Kidney (tissue), 14 donors: ENCODE measurements around the gene LGR5. TPM values are rescaled to one million over a fixed set of nuclear protein-coding genes. Genes with fewer than 3 reads are reported as not detected.

Experiments
- DNase-seq, 5 donors: peaks; one replicate each; pipeline ENCODE4 v3.0.0-alpha.2; 2013 to 2020
- FAIRE-seq: peaks from 2 replicates; lab custom pipeline; 2012; peaks lifted over from hg19 to GRCh38; lab: Jason Lieb, UNC
- H3K27ac ChIP-seq, 2 donors: one replicate each; pipeline ENCODE4 v1.7.0; 2013; ENCODE audit warnings: low read depth in 2 of 2, low read length in 2 of 2, inconsistent platforms in 1 of 2
- H3K27me3 ChIP-seq: one replicate; pipeline ENCODE4 v1.7.1; 2013; ENCODE audit warnings: low read length, inconsistent platforms; ENCODE audit not compliant: control insufficient read depth, insufficient read depth
- H3K36me3 ChIP-seq, 3 donors: one replicate each; pipeline versions ENCODE4 v1.7.0 to v1.7.1; 2013; ENCODE audit warnings: low read length in 3 of 3, control low read depth in 1 of 3, inconsistent platforms in 1 of 3; ENCODE audit not compliant: insufficient read depth in 3 of 3, control insufficient read depth in 2 of 3
- H3K4me1 ChIP-seq, 3 donors: one replicate each; pipeline versions ENCODE4 v1.7.0 to v1.7.1; 2013; ENCODE audit warnings: low read length in 3 of 3, inconsistent platforms in 1 of 3, low read depth in 1 of 3; ENCODE audit not compliant: control insufficient read depth in 2 of 3, insufficient read depth in 2 of 3
- H3K4me3 ChIP-seq, 3 donors: one replicate each; pipeline versions ENCODE4 v1.7.0 to v1.8.1; 2013; ENCODE audit warnings: low read length in 3 of 3, control low read depth in 1 of 3, inconsistent platforms in 1 of 3
- H3K9ac ChIP-seq, 3 donors: one replicate each; pipeline versions ENCODE4 v1.7.0 to v1.7.1; 2013; ENCODE audit warnings: low read length in 3 of 3, control low read depth in 1 of 3, inconsistent platforms in 1 of 3
- H3K9me3 ChIP-seq, 3 donors: one replicate each; pipeline versions ENCODE4 v1.7.0 to v1.7.1; 2013; ENCODE audit warnings: low read length in 3 of 3, control low read depth in 1 of 3, inconsistent platforms in 1 of 3; ENCODE audit not compliant: control insufficient read depth in 2 of 3, insufficient read depth in 1 of 3
- CTCF ChIP-seq: IDR thresholded peaks from 3 replicates; pipeline ENCODE4 v1.5.1; 2012; ENCODE audit warnings: mild to moderate bottlenecking, moderate library complexity, borderline replicate concordance; ENCODE audit not compliant: insufficient read depth; ENCODE audit errors: extremely low read depth
- intact Hi-C: fragments of 100-400 bp; cut with DNase I; formaldehyde crosslinking; loops from one replicate; pipeline ENCODE4 v1.11.1; 2022
- polyA plus RNA-seq: library from polyadenylated mRNA; stranded (reverse); fragments of 350-450 nt; fragmentation: Illumina TruSeq; extraction: RNeasy Lipid Tissue Mini Kit (QIAGEN cat#74804); gene quantifications from one replicate; pipeline ENCODE4 v1.2.3, GENCODE V29; 2014; ENCODE audit warnings: low read depth, low replicate concordance; ENCODE audit not compliant: insufficient read depth
- total RNA-seq: library from RNA; stranded (reverse); fragmentation: NEBNext Ultra II Directional; extraction: Animal tissue kit (Norgen Biotek cat#: 25700); gene quantifications from one replicate; pipeline ENCODE4 v1.2.1, GENCODE V29; 2021
- donor health status: control.
- donor health status: control.
- donor health status: control.
- donor health status: control.
- donor health status: control.
- donor health status: DM: yes; HTN: yes; CAD: no.
- donor health status: Normal renal cell carcinoma (clear cell type).

The LGR5 gene
- total and polyA plus RNA-seq, 2 donors from 2014 or later = 0.19 TPM; not detected in 1

DNA sequence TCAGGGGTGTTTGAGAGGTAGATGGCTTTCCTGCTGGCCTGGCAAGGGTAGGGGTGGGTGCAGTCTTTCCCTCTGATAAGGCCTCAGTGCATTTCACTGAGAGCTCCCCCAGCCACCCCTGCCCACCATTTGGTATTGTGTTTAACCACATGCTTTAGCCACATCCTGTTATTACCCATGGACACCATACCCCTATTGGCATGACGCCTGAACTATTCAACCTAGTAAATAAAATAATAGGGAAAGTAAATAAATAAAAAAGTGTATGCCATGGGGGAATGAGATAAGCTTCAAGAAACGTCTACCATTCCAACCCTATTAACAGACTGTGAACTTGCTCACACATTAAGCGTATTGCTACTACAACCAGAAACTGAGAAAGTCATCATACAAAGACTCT lies 7.6 kb upstream of the LGR5 start:
- no peak for TF ChIP-seq CTCF
- H3K4me3 ChIP-seq = no peak overlapping the region
- H3K9ac ChIP-seq = no peak overlapping the region
- H3K9me3 ChIP-seq = peaks cover 0 to 9% (median 2%) of the 10 kb centered on the region in 3 donors
- FAIRE-seq (no peak), DNase-seq (no peak)
- no peaks in the 10 kb centered on the region for H3K27me3 ChIP-seq
- no peaks in the 10 kb centered on the region for H3K4me1 ChIP-seq
- intact Hi-C loops = no loop called here
- no peaks in the 10 kb centered on the region for H3K36me3 ChIP-seq
- H3K27ac ChIP-seq = no peak overlapping the region

DNA sequence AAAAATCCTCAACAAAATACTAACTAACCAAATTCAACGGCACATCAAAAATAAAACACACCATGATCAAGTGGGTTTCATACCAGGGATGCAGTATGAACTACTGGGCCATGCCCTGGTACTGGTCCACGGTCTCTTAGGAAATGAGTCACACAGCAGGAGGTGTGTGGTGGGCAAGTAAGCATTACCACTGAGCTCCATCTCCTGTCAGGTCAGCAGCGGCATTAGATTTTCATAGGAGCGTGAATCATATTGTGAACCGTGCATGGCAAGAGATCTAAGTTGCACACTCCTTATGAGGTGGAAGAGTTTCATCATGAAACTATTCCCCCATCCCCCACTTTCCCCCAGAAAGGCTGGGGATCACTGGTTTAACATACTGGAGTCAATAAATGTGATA lies 6.7 kb upstream of the LGR5 start:
- no peaks in the 10 kb centered on the region for H3K4me1 ChIP-seq
- intact Hi-C loops = no loop called here
- H3K9ac ChIP-seq = no peak overlapping the region
- TF ChIP-seq CTCF = no peak
- H3K9me3 ChIP-seq = peaks cover 0 to 9% (median 2%) of the 10 kb centered on the region in 3 donors
- no peaks in the 10 kb centered on the region for H3K36me3 ChIP-seq
- FAIRE-seq (no peak), DNase-seq (no peak)
- no peak overlapping the region for H3K27ac ChIP-seq
- H3K4me3 ChIP-seq = no peak overlapping the region
- no peaks in the 10 kb centered on the region for H3K27me3 ChIP-seq

DNA sequence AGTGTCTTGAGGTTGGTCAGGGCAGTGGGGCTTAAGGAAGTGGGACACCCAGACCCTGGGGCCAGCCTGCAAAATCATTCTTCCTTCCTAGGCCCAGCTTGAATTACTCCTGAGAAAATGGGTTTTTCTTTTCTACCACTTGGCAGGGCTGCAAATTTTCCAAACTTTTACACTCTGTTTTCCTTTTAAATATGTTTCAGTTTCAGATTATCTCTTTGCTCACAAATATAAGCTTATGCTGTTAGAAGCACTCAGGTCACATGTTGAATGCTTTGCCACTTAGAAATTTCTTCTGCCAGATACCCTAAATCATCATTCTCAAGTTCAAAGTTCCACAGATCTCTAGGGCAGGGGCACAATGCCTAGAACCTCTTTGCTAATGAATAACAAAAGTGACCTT lies 2.9 kb upstream of the LGR5 start:
- Histone ChIP-seq H3K4me3 (no peak overlapping the region), H3K27me3 (peaks cover 4% of the 10 kb centered on the region), H3K9me3 (peaks cover 0 to 9% (median 2%) of the 10 kb centered on the region in 3 donors), H3K27ac (no peak overlapping the region), H3K4me1 (peaks cover 2 to 8% (median 3%) of the 10 kb centered on the region in 3 donors), H3K36me3 (no peaks in the 10 kb centered on the region), H3K9ac (no peak overlapping the region)
- FAIRE-seq (no peak), DNase-seq (no peak)
- TF ChIP-seq CTCF = no peak
- intact Hi-C loops = no loop called here
